GM10248 (cell line): Measurements from ENCODE around the gene PLCB2.

ENCODE experiments used
- CTCF ChIA-PET: fragments of 300-600 bp; sonication (Branson Sonifier 250); formaldehyde crosslinking; extraction: SDS; loops from one replicate; lab custom pipeline; 2021; ENCODE audit warnings: antibody characterized with exemption; lab: Yijun Ruan, JAX
- POLR2A ChIA-PET: fragments of 350-650 bp; sonication (Branson Sonifier 250); formaldehyde crosslinking; extraction: SDS; loops from one replicate; lab custom pipeline; 2020; ENCODE audit warnings: antibody characterized with exemption; lab: Yijun Ruan, JAX
- DNase-seq: peaks from one replicate; pipeline ENCODE4 v3.0.0; 2012; ENCODE audit errors: extremely low spot score
- TF ChIP-seq, protein P1 (sequence below): IDR thresholded peaks from 2 replicates; pipeline ENCODE4 v1.5.1; 2012; ENCODE audit warnings: mild to moderate bottlenecking, low read depth; ENCODE audit errors: extremely low read depth, missing control alignments, control extremely low read depth

PLCB2 gene

DNA sequence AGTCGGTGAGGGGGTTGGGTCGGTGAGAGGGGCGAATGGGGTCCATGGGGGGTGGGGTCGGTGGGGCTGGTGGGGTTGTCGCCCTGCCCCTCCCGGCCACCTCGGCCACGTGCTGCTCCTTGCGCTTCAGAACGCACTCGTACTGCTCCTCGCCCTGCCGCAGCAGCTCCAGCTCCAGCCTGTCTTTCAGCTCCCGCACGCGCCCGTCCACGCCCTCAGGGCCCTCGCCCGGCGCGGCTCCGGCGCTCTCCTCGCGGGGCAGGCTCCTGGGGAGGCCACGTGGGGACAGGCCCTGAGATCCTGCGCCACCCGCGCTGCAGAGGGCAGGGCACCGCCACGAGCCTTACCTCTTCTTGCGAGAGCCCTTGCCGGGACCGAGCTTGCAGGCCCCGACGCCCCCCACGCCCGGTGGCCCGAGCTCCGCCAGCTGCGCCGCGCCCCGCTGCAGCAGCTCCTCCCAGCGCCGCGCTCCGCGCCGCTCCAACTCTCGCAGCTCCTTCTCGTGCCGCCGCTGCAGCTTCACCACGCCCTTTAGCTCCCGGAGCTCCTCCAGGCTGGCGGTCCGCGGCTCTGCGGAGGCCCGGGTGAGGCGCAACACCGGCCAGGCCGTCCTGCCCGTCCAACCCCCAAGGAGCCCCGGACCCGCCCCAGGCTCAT, 16.7 kb downstream of the PLCB2 start:
- ChIA-PET POLR2A (no interaction called here), CTCF (interaction anchor here (1.6 to 11.5 kb wide), 7 partner anchors 12 to 47 kb away, joined by 5 to 82 read pairs (median 10); partner anchors contain the start of genes INAFM2 and PLCB2)
- DNase-seq = no peak
- TF ChIP-seq, protein P1, sequence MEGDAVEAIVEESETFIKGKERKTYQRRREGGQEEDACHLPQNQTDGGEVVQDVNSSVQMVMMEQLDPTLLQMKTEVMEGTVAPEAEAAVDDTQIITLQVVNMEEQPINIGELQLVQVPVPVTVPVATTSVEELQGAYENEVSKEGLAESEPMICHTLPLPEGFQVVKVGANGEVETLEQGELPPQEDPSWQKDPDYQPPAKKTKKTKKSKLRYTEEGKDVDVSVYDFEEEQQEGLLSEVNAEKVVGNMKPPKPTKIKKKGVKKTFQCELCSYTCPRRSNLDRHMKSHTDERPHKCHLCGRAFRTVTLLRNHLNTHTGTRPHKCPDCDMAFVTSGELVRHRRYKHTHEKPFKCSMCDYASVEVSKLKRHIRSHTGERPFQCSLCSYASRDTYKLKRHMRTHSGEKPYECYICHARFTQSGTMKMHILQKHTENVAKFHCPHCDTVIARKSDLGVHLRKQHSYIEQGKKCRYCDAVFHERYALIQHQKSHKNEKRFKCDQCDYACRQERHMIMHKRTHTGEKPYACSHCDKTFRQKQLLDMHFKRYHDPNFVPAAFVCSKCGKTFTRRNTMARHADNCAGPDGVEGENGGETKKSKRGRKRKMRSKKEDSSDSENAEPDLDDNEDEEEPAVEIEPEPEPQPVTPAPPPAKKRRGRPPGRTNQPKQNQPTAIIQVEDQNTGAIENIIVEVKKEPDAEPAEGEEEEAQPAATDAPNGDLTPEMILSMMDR = no peak

DNA sequence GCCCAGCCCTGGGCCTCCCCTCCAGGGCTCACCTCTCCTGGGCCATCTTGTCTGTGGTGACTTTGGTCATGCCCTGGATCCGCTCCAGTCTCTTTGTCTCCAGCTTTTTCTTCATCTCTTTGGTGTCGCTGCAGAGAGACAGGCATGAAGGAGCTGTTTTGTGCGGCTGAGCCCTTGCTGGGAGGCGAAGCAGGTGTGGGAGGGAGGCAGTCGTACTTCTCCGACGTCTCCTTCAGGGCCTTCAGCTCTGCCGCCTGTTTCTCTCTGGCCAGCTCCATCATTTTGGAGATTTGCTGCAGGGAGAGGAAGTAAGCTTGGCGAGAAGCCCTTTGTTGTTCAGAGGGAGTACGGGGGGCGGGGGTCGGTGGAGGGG, 17.2 kb downstream of the PLCB2 start:
- TF ChIP-seq, protein P1 = no peak
- POLR2A ChIA-PET = no interaction called here
- CTCF ChIA-PET = interaction anchor here (0.8 to 11.5 kb wide), 9 partner anchors 11 to 48 kb away, joined by 3 to 82 read pairs (median 7); partner anchors contain the start of genes INAFM2 and PLCB2
- no peak for DNase-seq

DNA sequence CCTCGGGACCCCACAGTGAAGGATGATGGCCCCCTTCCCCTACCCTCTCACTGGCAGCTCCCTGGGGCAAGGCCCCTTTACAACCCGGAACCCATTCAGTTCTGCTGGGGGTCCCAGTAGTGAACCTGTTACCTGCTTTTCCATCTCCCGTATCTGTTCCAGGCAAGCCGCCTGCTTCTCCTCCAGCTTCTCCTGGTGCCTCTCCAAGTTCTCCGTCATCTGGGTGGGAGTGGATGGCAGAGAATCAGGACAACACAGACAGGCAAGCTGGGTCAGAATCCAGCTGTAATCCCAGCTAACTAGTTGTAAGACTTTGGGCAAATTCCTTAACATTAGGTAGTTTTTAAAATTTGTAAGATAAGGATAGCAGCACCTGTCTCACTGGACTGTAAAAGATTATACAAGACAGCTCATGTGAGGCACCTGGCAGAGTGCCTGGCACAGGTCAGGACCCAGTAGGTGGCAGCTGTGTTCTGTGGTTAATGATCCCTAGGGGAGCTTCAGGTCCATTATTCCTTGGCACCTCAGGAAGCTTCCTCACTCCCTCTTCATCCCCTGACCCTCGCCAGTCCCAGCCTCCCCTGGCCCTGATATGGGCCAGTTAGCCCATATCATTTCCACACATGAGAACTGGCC, 18.5 kb downstream of the PLCB2 start:
- DNase-seq = no peak

DNA sequence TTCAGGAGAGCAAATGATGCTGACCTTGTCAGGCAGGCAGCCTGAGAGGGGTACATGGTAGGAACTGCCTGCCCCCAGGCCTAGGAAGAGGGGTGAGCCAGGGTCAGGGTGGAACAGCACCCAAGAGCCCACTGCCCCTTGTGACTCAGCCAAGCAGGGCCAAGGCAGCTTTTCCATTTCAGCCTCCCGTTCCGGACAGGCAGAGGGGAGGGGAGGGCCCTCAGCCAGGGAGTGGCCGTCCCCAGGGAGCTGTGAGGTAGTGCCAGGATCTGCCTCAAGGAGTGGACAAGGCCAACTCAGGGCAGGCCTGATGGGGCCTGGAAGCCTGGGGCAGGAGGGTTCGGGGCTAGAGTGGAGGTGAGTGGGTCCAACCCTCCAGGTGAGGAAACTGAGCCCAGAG, 19.8 kb downstream of the PLCB2 start:
- TF ChIP-seq, protein P1 = no peak
- ChIA-PET POLR2A (no interaction called here), CTCF (interaction anchor here (1.1 to 11.5 kb wide), 7 partner anchors 9 to 133 kb away, joined by 5 to 82 read pairs (median 10); partner anchors contain the start of gene PLCB2)
- no peak for DNase-seq

More for the DNA sequence above, 18.5 kb downstream of the PLCB2 start:
- TF ChIP-seq, protein P1 = no peak
- ChIA-PET POLR2A (no interaction called here), CTCF (interaction anchor here (0.9 to 11.5 kb wide), 7 partner anchors 8 to 55 kb away, joined by 3 to 82 read pairs (median 10); partner anchors contain the start of gene PLCB2)

DNA sequence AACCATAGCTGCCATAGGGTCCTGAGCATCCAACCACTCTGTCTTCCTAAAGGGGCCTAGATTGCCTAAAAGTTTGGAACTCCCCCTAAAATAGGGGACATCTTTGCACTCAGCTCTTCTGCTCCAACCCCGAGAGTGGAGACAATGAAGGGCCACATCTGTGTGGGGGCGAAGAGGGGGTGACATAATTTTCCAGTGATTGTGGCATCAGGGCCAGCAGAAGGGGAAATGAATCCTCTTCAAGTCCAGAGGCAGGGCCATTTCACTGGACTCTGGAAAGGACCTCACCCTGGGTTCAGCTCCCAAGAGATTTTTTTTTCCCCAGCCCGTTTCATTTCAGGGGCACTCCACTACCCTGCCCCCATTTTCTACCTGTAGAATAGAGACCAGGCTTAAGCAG, 20.2 kb downstream of the PLCB2 start:
- no peak for DNase-seq
- CTCF ChIA-PET = interaction anchor here (1.1 to 11.5 kb wide), 6 partner anchors 8 to 134 kb away, joined by 5 to 82 read pairs (median 10); partner anchors contain the start of gene PLCB2
- POLR2A ChIA-PET = no interaction called here
- TF ChIP-seq, protein P1 = no peak

DNA sequence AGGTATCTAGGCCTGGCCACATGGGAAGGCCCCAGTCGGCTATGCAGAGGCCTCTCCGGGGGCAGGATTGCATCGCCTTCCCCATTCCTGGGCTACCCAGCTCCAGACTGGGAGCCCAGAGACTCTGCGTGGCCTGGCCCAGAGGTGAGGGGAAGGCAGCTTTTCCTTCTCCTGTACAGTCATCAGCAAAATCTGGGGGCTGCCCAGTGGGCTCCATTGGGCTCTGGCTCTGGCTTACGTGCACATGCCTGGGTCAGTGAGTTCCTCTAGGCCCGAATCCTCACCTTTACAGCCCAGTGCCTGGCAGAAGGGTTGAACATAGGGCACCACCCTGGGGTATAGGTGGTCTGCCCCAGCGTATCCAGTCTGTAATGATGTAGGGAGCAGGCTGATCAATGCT, 20.9 kb downstream of the PLCB2 start:
- CTCF ChIA-PET = interaction anchor here (1.1 to 11.5 kb wide), 8 partner anchors 8 to 135 kb away, joined by 3 to 82 read pairs (median 6); partner anchors contain the start of gene PLCB2
- no peak for DNase-seq
- POLR2A ChIA-PET = no interaction called here
- TF ChIP-seq, protein P1 = no peak
